Activated CD4-positive, alpha-beta T cell treated with anti-CD3 and anti-CD28 coated beads, Interleukin-2, amount 50 U/mL, for 48 hours (primary cell): ENCODE results near the gene SLC4A2.
A peak's percentile ranks its signal among the peaks of the same experiment; 100 is the strongest.

Source experiments
- DNase-seq, 2 experiments: peaks; one replicate each; pipeline ENCODE4 v3.0.0-alpha.2; 2020

The SLC4A2 gene

GRCh38 chr7:151082141-151083070 is 23.0 kb downstream of the SLC4A2 start:
- no peak for DNase-seq

DNA sequence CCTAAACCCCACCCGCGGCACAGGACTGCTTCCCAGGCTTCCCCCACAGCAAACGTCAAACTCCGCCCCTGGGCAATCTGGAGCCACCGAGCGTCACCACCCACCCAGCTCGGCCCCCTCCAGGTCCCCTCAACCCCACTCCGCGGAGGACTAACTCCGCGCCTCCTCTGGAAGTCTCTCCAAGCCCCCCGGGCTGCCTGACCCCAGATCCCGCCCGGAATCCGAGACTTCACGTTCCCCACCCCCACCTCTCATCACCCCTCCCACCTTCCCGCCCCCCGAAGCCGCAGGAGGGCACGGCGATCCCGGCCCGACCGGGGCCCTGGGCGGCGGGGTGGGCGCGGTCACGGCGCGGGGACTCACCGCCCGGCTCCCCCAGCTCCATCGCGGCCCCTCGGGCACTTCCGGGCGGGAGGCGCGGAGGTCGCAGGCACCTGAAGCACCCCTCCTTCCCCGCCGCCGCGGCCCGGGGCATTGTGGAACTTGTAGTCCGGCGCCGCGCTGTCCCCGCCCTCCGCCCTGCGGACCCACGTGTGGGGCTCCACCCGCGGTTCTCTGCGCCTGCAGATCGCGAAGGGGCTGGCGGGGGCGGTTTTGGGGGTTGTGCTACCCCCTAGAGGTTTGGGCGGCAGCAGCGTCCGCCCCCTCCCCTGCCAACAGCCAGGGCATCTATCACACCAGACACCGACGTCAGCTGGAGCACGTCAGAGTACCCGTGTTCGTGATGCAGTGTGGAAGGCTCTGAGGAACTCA is 23.9 kb downstream of the SLC4A2 start, which contains the start of gene TMUB1:
Gene TMUB1 (minus strand): TSS at position 423 of the 753 bp plus-strand sequence. CDS start 930 bp downstream, outside the sequence.
- DNase-seq: peak; percentile 85 to 87

- no peak for DNase-seq
Observed at GRCh38 chr7:151083824-151084160, 24.4 kb downstream of the SLC4A2 start.

DNA sequence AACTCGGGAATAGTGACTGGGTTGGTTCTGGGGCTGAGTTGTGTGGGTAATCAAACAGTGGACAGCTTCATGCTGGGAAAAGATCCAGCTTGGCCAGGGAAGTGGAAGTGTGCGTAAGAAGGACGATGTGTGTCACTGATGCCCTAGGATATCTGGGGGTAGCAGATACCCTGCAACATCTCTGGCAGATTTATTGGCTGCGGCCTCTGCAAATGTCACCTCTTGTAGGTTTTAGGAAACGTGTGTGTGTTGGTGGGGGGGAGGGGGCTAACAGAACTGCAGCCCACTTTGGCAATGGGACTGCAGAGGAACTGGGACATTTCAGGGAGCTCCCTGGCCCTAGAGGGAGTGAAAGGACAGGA is 25.9 kb downstream of the SLC4A2 start:
- DNase-seq: no peak

DNA sequence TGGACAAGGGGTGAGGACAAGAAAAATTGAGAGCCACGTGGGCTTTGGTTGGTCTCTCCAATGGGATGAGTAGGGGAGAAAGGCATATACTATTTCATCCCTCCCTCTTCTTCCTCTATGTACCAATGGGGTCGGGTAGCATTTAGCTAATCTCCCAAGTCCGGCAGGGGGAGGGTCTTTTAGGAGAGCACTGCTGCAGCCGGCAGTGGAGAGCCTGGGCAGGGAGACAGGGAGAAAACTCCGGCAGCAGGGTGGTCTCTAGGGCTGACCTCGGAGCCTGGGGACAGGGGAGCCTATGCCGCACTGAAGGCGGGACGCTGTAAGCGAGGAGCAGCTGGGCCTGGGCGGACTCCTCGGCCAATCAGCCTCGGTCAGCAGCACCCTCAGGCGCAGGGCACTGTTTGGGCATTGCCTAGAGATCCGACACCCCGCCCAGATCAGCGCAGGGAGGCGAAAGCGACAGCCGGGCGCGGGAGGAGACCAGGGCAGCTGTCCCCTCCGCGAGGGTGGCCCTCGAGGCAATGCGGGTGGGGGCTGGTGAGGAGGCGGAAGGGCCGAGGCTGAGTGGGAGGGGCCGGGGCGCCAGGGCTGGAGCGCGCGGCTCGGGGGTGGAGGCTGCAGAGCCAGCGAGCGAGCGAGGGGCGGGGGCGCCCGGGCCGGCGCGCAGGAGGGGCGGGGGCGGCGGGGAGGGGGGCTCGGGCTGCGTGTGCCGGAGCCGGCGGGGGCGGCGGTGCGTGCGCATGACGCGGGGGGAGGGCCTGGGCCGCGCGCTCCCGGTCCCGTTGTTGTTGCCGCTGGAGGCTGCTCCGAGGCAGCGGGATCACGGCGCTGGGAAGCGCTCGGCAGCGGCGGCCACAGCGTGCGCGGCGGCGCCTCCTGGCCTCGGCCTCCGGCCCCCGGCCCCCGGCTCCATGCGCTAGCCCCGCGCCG is 26.6 kb downstream of the SLC4A2 start, which contains the start of gene AGAP3:
Gene AGAP3 (plus strand): TSS at position 785 of the 930 bp plus-strand sequence. CDS start 267 bp downstream, outside the sequence.
- peak; percentile 61 to 62 for DNase-seq

GRCh38 chr7:151086802-151087244 is 27.4 kb downstream of the SLC4A2 start:
- peak in 1 of 2 experiments; percentile 47 for DNase-seq

DNA sequence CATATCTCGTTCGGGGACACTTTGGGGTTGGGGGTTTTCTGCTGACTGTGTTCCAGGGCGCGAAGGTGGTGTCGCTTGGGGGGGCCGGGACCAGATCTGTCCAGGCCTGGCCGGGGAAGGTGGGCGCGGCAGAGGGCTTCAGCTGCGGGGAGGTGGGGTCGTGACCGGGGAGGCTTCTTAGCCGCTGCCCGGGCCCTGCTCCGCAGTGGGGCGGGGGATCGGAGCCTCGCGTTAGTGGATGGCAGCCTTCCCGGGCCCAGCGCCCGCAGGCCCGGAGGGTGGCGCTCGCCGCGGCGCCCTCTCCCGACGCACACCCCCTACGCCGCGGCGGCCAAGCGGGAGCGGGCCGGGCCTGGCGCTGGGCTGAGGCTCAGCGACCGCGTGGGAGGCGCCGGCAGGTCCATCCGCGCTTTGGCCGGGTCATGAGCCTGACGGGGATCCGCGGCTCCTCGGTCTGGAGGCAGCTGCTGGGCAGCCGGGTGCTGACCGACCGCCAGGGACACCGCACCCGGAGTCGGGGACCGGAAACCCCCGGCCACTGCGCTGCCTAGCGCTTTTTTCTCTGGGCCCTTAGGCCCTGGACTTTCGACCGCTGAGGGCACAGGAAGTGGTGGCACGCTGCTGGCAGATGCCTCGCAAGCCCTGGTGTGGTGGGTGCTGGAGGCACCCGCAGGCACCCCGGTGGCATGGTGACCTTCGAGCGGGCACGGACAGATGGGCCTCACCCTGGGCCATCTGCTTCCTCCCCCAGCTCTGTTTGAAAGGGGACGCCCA is 28.0 kb downstream of the SLC4A2 start:
- DNase-seq: peak in 1 of 2 experiments; percentile 43

- no peak for DNase-seq
Observed at GRCh38 chr7:151088019-151088855, 28.8 kb downstream of the SLC4A2 start.

- DNase-seq: no peak
Observed at GRCh38 chr7:151088856-151089699, 29.7 kb downstream of the SLC4A2 start.

DNA sequence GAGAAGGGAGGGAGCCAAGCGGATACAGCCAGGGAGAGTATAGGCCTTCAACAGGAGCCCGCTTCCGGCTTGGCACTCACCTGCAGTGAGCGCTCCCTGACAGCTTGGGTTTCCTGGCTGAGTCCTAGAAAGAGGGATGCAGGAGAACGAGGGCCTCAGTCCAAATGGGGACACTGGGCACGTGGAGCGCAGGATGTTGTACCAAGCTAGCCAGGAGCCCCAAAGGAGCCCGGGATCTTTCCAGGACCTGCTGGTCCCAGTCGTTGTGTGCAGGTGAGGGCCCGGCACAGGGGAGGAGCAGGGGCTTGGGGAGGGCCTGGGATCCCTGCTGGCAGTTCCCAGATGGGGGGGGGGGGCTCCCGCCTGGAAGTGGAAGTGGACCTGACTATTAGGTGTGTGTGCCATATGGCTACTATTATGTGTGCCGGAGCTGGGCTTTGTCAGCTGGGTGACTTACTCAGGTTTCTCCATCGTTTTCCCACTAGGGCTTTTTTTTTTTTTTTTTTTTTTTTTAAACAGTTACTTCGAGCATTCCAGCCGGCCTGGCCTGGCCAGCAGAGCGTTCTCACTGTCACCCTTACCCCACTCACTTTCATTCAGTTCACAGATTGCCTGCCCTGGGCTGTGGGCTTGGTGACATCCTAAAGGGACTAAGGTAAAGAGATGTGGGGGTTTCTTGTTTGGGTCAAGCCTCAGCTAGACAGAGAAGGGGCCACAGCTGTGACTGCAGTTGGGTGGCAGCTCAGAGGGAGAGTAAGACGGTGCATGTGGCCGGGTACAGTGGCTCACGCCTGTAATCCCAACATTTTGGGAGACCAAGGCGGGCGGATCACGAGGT is 30.7 kb downstream of the SLC4A2 start:
- DNase-seq: no peak

- DNase-seq: no peak
Observed at GRCh38 chr7:151091003-151091402, 31.6 kb downstream of the SLC4A2 start.

DNA sequence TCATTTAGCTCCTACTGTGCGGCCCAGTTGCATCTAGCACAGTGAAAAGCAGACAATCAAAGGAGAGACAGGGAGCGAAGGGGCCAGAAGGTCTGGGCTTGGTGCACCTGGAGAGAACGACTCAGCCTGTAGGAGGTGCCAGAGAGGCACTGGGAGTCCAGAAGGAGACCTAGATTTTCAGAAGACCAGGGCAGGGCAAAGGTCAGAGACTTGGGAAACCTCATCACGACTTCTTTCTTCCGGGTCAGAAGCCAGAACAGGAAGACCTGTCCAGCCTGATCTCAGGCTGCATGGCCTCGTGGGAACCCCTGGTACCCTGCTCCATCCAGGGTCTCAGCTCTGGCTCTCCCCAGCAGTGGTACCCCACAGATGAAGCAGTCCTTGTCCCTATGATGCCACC is 32.0 kb downstream of the SLC4A2 start:
- peak in 1 of 2 experiments; percentile 46 for DNase-seq

DNA sequence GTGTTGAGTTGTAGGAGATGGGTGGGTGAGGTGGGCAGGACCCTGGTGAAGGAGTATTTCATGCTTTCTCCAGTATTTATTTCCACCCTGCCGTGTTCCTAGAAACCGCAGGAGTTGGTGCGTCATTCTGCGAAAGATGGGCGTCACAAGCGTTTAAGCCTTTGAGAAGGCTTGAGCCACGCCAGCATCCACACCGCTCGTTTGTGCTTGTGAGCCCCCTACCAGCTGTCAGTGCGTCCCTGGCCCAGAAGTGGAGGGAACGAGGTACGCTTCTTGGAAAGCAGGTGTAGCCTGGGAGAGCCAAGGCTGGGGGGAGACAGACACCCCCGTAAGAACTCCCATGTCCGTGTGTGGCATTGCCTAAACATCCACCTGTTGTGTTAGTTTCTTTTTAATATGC is 32.6 kb downstream of the SLC4A2 start:
- no peak for DNase-seq

DNA sequence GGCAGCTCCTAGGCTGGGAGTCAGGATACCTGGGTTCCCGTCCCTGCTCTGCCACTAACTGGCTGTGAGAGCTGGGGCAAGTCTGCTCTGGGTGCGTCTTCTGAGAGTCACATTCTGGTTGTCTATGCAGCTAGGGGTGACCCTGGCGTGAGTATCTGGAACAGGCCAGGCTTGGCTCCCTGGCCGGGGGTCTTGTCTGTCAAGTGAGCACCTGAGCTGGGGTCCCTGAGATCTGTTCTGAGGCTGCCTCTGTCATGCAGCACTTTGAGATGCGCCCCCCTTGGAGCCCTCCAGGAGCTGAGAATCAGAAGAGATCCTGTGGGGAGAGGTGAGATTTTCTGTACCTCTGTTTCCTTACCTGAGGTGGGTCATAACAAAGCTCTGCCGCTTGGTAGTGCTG is 34.4 kb downstream of the SLC4A2 start:
- no peak for DNase-seq

GRCh38 chr7:151094675-151095074 is 35.3 kb downstream of the SLC4A2 start:
- DNase-seq: no peak

- no peak for DNase-seq
Observed at GRCh38 chr7:151095123-151095797, 35.9 kb downstream of the SLC4A2 start.

DNA sequence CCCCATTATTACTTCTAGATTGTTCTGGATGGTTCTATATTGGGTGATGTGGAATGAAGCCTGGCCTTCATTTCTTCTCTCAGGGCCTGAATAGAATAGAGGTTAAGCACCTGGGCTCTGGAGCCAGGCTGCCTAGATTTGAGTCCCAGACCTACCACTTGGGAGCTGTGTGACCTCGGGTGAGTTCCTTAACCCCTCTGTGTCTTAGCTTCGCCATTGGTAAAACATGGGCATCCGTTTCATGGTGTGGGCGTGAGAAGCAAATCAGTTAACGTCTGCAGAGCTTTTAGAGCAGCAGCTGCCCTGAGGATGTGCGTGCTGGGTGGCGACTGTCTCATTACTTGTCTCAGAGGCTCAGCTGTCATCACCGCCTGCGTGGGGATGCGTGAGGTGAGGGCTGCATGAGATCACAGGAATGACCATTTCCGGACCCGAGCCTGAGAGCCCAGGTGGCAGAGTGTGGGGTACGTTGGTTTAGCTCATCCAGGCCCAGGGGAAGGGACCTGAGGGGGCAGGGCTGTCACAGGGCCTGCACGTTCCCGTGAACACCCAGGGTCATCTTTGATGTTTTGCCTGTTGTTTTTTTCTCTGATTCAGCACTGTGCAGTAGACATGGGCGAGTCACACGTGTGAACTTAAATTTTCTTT is 36.6 kb downstream of the SLC4A2 start:
- DNase-seq: no peak
